Measurements from ENCODE around the gene TGFB2. TPM values are rescaled to one million over a fixed set of nuclear protein-coding genes. Genes with fewer than 3 reads are reported as not detected.

Gene TGFB2
- polyA plus RNA-seq, 2 of the 4 experiments (the other 2 are of a cell fraction), result 29.7 to 65.8 TPM

DNA sequence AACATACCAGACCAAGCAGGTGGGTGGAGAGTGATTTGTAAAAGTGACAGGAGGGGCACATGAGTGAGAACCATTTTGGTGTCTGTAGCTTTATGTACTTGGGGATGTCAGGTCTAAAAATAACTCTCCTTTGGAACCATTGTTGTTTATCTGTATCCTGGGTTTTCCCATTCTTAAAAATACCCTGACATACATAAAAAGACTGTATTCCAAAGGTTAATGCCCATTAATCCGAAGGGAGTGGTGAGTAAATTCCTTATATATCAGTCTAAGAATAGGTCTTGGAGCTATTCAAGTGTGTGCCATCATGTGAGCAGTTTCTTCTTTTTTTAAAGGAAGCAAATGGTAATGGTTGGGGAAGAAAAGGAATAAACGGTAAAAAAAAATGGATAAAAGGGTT, 117.5 kb downstream of the TGFB2 start:
- Histone ChIP-seq H3K4me1 (peaks cover 54% of the 10 kb centered on the region), H3K4me2 (peak overlapping the region; percentile 61; the same call in 2 of the 3 replicates), H3K9me3 (no peaks in the 10 kb centered on the region), H3K27ac (peak overlapping the region; percentile 72 to 83; a peak in 5 of 6 replicates), H3K4me3 (no peak overlapping the region)
- TF ChIP-seq, protein P1, sequence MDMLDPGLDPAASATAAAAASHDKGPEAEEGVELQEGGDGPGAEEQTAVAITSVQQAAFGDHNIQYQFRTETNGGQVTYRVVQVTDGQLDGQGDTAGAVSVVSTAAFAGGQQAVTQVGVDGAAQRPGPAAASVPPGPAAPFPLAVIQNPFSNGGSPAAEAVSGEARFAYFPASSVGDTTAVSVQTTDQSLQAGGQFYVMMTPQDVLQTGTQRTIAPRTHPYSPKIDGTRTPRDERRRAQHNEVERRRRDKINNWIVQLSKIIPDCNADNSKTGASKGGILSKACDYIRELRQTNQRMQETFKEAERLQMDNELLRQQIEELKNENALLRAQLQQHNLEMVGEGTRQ (IDR thresholded peaks at IDR 0.05), result no peak
- TF ChIP-seq ESRRA (IDR thresholded peaks at IDR 0.05; ENCODE audit: borderline replicate concordance, low read length) (no peak), CHD4 (IDR thresholded peaks at IDR 0.05; ENCODE audit: borderline replicate concordance) (no peak), POLR2AphosphoS2 (conservative IDR thresholded peaks at IDR 0.05; ENCODE audit: low read length) (no peak), BHLHE40 (IDR thresholded peaks at IDR 0.05; ENCODE audit: low read depth, low read length) (no peak), MYC (IDR thresholded peaks at IDR 0.05; ENCODE audit: borderline replicate concordance, low read length) (no peak), KDM1A (IDR thresholded peaks at IDR 0.05; ENCODE audit: low read depth) (no peak)
- TF ChIP-seq, protein P2, sequence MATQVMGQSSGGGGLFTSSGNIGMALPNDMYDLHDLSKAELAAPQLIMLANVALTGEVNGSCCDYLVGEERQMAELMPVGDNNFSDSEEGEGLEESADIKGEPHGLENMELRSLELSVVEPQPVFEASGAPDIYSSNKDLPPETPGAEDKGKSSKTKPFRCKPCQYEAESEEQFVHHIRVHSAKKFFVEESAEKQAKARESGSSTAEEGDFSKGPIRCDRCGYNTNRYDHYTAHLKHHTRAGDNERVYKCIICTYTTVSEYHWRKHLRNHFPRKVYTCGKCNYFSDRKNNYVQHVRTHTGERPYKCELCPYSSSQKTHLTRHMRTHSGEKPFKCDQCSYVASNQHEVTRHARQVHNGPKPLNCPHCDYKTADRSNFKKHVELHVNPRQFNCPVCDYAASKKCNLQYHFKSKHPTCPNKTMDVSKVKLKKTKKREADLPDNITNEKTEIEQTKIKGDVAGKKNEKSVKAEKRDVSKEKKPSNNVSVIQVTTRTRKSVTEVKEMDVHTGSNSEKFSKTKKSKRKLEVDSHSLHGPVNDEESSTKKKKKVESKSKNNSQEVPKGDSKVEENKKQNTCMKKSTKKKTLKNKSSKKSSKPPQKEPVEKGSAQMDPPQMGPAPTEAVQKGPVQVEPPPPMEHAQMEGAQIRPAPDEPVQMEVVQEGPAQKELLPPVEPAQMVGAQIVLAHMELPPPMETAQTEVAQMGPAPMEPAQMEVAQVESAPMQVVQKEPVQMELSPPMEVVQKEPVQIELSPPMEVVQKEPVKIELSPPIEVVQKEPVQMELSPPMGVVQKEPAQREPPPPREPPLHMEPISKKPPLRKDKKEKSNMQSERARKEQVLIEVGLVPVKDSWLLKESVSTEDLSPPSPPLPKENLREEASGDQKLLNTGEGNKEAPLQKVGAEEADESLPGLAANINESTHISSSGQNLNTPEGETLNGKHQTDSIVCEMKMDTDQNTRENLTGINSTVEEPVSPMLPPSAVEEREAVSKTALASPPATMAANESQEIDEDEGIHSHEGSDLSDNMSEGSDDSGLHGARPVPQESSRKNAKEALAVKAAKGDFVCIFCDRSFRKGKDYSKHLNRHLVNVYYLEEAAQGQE (IDR thresholded peaks at IDR 0.05), result no peak
- TF ChIP-seq, protein P3, sequence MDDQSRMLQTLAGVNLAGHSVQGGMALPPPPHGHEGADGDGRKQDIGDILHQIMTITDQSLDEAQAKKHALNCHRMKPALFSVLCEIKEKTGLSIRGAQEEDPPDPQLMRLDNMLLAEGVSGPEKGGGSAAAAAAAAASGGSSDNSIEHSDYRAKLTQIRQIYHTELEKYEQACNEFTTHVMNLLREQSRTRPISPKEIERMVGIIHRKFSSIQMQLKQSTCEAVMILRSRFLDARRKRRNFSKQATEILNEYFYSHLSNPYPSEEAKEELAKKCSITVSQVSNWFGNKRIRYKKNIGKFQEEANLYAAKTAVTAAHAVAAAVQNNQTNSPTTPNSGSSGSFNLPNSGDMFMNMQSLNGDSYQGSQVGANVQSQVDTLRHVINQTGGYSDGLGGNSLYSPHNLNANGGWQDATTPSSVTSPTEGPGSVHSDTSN (IDR thresholded peaks at IDR 0.05), result no peak
- ATAC-seq (no peak), DNase-seq (ENCODE audit: low read depth in 1 of 2, low spot score in 1 of 2) (no peak), FAIRE-seq (peak; percentile 56)
- ChIA-PET POLR2A (no interaction called here), CTCF (interaction anchor here (0.9 kb wide), 1 partner anchor 23 kb away, joined by 3 read pairs; no protein-coding TSS in a partner anchor)
- 52% methylated on average over 2 of the region's 2 CpGs for WGBS (ENCODE audit: missing lambda C conversion rate)

DNA sequence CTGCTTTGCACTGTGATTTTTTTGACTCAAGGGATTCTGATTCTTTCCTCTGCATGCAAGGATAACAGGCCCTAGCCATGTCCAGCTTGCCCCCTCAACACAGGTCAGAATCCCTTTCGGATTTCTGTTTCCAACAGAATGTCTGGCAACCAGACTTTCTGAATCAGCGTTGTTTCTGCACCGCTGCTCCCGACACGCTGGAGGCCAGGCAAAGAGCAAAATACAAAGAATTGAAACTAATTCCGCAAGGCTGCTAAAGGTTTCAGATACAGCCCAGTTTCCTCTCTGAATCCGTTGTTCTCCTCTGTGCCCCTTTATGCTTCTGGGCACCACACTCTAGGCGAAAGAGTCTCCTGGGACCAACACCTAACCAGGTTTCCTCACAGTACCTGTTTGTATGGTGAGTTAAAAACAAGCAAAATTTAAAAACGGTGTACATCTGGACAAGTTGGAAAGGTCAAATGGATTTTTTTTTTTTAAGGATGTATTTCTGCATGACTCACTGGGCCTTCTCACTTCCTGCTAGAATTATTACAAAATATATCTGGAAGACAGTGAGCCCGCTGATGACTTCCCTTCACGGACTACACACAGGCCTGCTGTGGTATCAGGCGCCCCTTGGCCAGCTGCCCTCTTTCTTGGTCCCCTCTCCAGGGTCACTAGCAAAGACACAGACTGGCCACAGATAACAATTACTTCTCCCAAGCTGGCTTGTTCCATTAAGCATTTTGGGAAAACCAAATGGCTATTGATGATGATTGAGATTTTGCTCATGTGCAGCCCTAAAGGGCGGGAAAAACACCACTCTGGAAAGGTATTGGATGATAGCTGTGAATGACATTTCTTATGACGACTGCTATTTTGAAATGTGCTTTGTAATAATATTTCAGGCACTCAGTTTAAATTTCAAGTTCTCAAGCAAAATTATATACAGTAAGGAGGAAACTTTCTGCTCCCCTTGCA, 118.3 kb downstream of the TGFB2 start:
- H3K27ac ChIP-seq, result peak overlapping the region; percentile 72 to 83
- ChIA-PET CTCF (interaction anchor here (0.9 kb wide), 1 partner anchor 22 kb away, joined by 3 read pairs; no protein-coding TSS in a partner anchor), POLR2A (no interaction called here)
- no peak overlapping the region for H3K4me3 ChIP-seq
- peak; percentile 48 to 53; a peak in 3 of 6 replicates for ATAC-seq
- no peak for FAIRE-seq
- H3K4me1 ChIP-seq, result peaks cover 54% of the 10 kb centered on the region
- peak overlapping the region; percentile 61 for H3K4me2 ChIP-seq
- peak in 1 of 2 experiments; percentile 65 for DNase-seq (ENCODE audit: low read depth in 1 of 2, low spot score in 1 of 2)
- WGBS (ENCODE audit: missing lambda C conversion rate), result 56% methylated on average over 14 of the region's 14 CpGs
- no peaks in the 10 kb centered on the region for H3K9me3 ChIP-seq
- TF ChIP-seq POLR2A (IDR thresholded peaks at IDR 0.05; ENCODE audit: low read length) (no peak), HOXA7 (CRISPR knock-in tag; IDR thresholded peaks at IDR 0.05) (no peak), NPAS2 (CRISPR knock-in tag; IDR thresholded peaks at IDR 0.05; ENCODE audit: borderline replicate concordance) (no peak), ZSCAN20 (CRISPR knock-in tag; IDR thresholded peaks at IDR 0.05) (no peak), BHLHE40 (IDR thresholded peaks at IDR 0.05; ENCODE audit: low read depth, low read length) (no peak), HDAC2 (IDR thresholded peaks at IDR 0.05) (no peak), EHF (CRISPR knock-in tag; IDR thresholded peaks at IDR 0.05) (peak; percentile 54; the same call in 1 of the 2 replicates), HOXB5 (CRISPR knock-in tag; IDR thresholded peaks at IDR 0.05) (no peak), CBX8 (IDR thresholded peaks at IDR 0.05) (no peak), RAD21 (conservative IDR thresholded peaks at IDR 0.05 in 1 of 2, IDR thresholded peaks at IDR 0.05 in 1 of 2) (no peak), RARB (CRISPR knock-in tag; IDR thresholded peaks at IDR 0.05) (0 out of 2 replicates have a peak, but pooled peaks have one; percentile 26), CEBPB (IDR thresholded peaks at IDR 0.05) (peak; percentile 28 to 60; a peak in 2 of 4 replicates), JUN (IDR thresholded peaks at IDR 0.05) (peak in 1 of 2 experiments; percentile 21; a peak in 1 of 5 replicates), EHMT2 (IDR thresholded peaks at IDR 0.05; ENCODE audit: low read depth) (no peak), MAFK (IDR thresholded peaks at IDR 0.05; ENCODE audit: partially characterized antibody) (peak; percentile 27), RNF2 (IDR thresholded peaks at IDR 0.05; ENCODE audit: borderline replicate concordance, low read depth) (no peak)
- TF ChIP-seq, protein P4, sequence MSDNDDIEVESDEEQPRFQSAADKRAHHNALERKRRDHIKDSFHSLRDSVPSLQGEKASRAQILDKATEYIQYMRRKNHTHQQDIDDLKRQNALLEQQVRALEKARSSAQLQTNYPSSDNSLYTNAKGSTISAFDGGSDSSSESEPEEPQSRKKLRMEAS (IDR thresholded peaks at IDR 0.05), result peak; percentile 60
- TF ChIP-seq, protein P5, sequence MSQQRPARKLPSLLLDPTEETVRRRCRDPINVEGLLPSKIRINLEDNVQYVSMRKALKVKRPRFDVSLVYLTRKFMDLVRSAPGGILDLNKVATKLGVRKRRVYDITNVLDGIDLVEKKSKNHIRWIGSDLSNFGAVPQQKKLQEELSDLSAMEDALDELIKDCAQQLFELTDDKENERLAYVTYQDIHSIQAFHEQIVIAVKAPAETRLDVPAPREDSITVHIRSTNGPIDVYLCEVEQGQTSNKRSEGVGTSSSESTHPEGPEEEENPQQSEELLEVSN (IDR thresholded peaks at IDR 0.05; ENCODE audit: borderline replicate concordance, low read depth), result peak; percentile 89
- TF ChIP-seq, protein P6, sequence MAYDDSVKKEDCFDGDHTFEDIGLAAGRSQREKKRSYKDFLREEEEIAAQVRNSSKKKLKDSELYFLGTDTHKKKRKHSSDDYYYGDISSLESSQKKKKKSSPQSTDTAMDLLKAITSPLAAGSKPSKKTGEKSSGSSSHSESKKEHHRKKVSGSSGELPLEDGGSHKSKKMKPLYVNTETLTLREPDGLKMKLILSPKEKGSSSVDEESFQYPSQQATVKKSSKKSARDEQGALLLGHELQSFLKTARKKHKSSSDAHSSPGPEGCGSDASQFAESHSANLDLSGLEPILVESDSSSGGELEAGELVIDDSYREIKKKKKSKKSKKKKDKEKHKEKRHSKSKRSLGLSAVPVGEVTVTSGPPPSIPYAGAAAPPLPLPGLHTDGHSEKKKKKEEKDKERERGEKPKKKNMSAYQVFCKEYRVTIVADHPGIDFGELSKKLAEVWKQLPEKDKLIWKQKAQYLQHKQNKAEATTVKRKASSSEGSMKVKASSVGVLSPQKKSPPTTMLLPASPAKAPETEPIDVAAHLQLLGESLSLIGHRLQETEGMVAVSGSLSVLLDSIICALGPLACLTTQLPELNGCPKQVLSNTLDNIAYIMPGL (CRISPR knock-in tag; IDR thresholded peaks at IDR 0.05; ENCODE audit: borderline replicate concordance), result no peak
